Measurements from ENCODE around the gene UBE2M.
"Not testable (repeated sequence)": the region's sequence is repeated elsewhere in the genome, so short reads cannot be mapped to it uniquely, and the experiment has no call there.

Gene UBE2M

DNA sequence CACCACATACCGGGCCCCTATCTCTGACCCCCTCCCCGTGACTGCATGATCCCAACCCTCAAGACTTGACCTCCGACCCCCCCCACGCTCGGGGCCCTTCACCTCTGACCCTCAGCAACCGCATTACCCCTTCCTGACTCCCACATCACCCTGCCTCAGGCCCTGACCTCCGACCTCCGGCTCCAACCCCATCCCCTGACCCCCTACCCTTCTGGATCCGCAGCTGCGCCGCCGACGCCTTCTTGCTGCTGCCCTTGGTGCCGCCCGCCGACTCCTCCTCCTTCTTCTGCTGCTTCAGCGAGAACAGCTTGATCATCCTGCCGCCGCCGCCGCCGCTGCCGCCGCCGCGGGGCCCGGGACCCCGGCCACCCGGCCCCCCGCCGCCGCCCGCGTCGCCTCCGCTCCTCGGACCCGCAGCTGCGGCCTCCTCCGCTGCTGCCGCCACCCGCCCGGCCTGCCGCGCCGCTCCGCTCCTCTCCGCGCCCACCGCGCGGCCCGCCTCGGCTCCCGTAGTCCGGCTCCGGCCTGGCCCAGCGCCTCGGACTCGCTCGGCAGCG is at the start of gene UBE2M:
UBE2M (minus strand) TSS at position 546 of the 557 bp plus-strand sequence; CDS start at position 316, 230 bp downstream.
- DNase-seq: no peak
- in situ Hi-C loops (cut with MboI; ENCODE audit: low pct_unique_long_range_greater_than_20kb, low sequenced_read_pairs): no loop called here

DNA sequence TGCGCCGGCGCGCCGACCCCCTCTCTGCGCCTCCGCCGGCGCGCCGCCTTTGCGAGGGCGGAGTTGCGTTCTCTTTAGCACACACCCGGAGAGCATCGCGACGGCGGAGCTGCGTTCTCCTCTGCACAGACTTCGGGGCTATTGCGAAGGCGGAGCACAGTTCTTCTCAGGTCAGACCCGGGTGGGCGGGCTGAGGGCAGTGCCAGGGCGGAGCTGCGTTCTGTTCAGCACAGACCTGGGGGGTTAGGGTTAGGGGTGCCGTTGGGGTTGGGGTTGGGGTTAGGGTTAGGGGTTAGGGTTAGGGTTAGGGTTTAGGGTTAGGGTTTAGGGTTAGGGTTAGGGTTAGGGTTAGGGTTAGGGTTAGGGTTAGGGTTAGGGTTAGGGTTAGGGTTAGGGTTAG is 48.8 kb upstream of the UBE2M start:
- in situ Hi-C loops (cut with MboI; ENCODE audit: low pct_unique_long_range_greater_than_20kb, low sequenced_read_pairs); DNase-seq: not testable (repeated sequence)

DNA sequence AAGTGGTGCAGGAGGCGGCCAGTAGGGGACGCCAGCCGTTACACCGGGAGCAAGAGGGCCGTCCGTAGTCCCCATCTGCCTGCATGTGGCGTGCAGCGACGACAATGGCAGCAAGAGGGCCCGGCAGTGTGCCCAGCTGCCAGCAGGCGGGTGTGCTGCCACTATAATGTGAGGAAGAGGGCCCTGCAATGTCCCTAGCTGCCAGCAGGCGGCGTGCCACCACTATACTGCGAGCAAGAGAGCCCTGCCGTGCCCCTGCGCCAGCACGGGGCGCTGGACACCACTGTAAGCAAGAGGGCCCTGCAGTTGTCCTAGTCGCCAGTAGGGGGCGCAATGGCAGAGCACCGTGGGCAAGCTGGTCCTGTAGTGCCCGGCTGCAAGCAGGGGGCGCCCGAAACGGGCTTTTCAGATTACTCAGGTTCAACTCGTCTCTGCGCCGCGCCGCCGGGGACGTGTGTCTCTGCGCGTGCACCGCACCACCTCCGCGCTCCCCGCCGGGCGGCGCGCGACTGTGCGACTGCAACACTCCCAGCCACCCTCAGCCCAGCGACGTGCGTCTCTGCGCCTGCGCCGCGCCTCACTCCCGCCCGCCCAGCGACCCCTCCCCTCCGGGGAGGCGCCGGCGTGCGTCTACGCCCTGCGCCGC is 48.0 kb upstream of the UBE2M start:
- DNase-seq; in situ Hi-C loops (cut with MboI; ENCODE audit: low pct_unique_long_range_greater_than_20kb, low sequenced_read_pairs): not testable (repeated sequence)

GRCh38 chr19:58586133-58586765 is 27.8 kb upstream of the UBE2M start:
- DNase-seq: no peak
- in situ Hi-C loops (cut with MboI; ENCODE audit: low pct_unique_long_range_greater_than_20kb, low sequenced_read_pairs): no loop called here

DNA sequence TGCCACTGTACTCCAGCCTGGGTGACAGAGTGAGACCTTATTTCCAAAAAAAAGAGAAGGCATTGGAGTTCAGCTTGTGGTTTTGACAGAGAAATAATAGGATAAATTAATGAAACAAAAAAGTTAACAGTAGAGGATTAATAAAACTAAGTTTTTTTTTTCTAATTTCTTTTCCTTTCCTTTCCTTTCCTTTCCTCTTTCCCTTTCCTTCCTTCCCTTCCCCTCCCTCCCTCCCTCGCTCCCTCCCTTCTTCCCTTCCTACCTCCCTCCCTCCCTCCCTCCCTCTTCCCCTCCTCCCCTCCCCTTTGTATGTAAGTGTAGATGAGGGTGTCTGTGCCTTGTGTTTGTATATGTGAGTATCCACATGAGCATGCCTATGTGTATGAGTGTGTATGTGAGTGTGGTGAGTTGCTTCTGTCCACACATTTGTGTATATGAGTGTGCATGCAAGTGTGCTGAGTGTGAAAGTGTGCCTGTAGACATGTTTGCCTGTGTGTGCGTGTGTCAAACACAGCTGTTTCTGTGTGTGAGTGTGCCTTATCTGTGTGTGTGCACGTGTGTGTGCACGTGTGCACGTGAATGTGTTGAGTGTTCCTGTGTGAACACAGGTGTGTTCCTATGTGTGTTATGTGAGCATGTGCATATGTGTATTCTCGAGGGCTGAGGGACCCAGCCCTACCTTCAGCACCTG is 27.2 kb upstream of the UBE2M start:
- DNase-seq: no peak
- in situ Hi-C loops (cut with MboI; ENCODE audit: low pct_unique_long_range_greater_than_20kb, low sequenced_read_pairs): no loop called here

DNA sequence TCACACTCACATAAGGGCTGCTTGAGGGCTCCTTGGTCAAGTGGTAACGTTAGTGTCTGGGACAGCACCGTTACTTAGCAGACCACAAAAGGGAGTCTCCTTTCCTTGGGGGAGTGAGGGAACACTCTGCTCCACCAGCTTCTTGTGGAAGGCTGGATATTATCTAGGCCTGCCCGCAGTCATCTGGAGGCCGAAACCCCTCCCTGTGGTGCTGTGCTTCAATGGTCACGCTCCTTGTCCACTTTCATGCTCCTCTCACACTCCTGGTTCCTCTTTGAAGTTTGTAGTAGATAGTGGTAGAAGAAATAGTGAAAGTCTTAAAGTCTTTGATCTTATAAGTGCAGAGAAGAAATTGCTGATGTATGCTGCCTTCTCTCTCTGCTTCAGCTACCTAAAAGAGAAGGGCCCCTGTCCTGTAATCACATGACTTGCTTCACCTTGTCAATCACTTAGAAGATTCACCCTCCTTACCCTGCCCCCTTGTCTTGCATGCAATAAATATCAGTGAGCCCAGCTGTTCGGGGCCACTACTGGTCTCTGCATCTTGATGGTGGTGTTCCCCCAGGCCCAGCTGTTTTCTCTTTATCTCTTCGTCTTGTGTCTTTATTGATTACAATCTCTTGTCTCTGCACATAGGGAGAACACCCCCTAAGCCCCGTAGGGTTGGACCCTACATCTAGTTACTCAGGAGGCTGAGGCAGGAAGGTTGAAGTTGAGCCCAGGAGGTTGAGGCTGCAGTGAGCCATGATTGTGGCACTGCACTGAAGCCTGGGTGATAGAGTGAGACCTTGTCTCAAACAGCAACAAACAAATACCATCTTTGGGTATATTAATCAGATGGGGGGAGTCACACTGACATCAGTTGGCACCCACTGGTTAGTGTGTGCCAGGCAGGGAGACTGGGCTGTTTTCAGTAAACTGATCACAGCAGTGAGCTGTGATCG is 26.4 kb upstream of the UBE2M start:
- in situ Hi-C loops (cut with MboI; ENCODE audit: low pct_unique_long_range_greater_than_20kb, low sequenced_read_pairs): no loop called here
- DNase-seq: peak; percentile 40

DNA sequence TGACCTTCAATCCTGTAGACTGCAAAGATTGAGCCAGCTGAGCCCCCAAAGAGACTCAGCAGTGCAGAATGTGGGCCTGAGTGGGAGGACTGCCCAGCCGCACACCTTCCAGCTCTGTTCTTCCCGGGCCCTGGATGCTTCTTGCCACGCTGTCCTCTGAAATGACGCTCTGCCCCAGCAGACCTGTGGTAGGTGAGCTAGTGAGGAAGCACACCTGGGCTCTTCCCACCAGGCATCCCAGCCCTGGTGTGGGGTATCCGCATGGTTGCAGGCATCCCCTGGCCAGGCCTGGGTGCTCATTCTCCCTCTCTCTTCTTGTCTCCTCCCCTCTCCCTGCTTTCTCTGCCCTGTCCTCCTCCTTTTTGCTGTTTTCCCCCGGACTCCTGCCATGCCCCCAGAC is 24.6 kb upstream of the UBE2M start:
- DNase-seq: no peak
- in situ Hi-C loops (cut with MboI; ENCODE audit: low pct_unique_long_range_greater_than_20kb, low sequenced_read_pairs): no loop called here

- no peak for DNase-seq
- in situ Hi-C loops (cut with MboI; ENCODE audit: low pct_unique_long_range_greater_than_20kb, low sequenced_read_pairs): no loop called here
Measured at GRCh38 chr19:58581227-58582141, 23.1 kb upstream of the UBE2M start.

GRCh38 chr19:58579473-58580142 is 21.2 kb upstream of the UBE2M start:
- no peak for DNase-seq
- in situ Hi-C loops (cut with MboI; ENCODE audit: low pct_unique_long_range_greater_than_20kb, low sequenced_read_pairs): no loop called here

DNA sequence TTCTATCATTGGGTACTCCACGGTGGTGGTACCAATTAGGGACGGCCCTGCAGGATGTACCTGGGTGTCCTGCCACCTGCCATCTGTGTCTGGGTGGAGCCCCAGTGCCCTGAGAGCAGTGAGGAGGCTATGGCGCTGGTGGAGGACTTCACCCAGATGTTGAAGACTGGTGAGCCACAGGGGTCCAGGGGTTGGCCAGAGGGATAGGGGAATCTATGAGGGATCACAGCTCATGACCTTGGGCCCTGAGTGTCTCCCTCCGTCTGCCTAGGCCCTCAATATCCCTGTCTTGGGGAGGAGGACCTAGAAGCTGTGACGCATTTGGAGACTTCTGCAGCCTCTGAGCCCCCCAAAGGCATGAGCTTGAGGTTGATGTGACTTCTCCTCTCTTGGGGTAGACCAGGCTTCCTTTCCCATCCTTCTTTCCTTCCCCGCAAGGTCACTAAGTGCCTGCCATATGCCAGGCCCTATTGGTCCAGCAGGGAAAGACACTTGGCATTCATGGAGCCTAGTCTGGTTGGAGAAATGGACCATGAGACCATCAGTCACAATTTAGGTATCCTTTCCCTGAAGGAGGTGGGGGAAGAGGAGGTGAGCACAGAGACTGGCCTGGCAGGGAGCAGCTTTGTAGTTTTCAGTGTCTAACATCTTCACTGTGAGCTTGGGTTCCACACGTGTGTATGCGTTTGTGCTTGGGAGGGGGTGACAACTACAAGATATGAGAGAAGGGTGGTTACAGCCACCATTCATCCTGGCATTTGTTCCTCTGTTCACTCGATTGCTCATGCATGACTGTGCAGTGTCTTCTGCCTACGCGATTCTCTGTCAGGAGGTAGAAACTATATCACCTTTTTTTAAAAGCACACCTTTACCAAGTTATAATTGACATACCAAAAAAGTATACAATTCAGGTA is 19.9 kb upstream of the UBE2M start:
- no peak for DNase-seq
- in situ Hi-C loops (cut with MboI; ENCODE audit: low pct_unique_long_range_greater_than_20kb, low sequenced_read_pairs): no loop called here

- in situ Hi-C loops (cut with MboI; ENCODE audit: low pct_unique_long_range_greater_than_20kb, low sequenced_read_pairs); DNase-seq: not testable (repeated sequence)
Measured at GRCh38 chr19:58577581-58577980, 19.2 kb upstream of the UBE2M start.

DNA sequence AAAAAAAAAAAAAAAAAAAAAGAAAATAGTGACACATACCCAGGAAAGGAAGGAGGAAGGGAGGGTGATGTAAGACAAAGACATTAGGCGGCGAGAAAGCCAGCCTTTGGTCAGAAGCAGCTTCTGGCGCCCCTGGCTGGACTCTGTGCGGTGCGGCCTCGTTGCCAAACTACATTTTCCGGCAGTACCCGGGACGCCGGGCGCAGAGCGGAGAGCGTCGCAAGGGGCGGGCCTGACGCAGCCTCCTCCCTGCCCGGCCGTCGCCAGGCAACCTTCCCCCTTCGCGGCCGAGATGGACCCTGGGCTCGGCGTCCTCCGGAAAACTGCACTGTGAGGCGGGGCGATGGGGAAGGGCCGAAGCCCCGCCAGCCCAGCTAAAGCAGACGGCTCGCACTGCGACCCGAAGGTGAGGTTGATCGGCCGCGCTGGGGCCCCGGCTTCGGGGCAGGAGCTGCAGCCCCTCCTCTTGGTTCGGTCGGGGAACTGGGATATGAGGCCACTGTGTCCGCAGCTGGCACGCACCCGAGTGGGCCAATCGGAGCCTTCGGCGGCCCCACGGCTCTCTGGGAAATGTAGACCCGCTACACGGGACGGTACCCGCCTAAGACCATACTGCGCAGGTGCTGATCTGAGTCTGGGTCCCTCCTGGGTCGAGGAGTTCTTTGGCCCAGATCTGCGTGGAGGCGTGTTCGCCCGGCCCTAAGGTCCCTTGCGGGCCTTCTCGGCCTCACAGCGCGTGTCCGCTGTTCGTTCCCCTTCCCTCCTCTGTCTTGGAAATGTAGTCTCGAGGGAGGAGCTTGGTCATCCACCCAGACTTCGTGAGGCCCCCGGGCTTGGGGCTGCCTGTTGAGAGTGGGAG is 17.0 kb upstream of the UBE2M start:
- in situ Hi-C loops (cut with MboI; ENCODE audit: low pct_unique_long_range_greater_than_20kb, low sequenced_read_pairs): no loop called here
- peak; percentile 94 for DNase-seq

DNA sequence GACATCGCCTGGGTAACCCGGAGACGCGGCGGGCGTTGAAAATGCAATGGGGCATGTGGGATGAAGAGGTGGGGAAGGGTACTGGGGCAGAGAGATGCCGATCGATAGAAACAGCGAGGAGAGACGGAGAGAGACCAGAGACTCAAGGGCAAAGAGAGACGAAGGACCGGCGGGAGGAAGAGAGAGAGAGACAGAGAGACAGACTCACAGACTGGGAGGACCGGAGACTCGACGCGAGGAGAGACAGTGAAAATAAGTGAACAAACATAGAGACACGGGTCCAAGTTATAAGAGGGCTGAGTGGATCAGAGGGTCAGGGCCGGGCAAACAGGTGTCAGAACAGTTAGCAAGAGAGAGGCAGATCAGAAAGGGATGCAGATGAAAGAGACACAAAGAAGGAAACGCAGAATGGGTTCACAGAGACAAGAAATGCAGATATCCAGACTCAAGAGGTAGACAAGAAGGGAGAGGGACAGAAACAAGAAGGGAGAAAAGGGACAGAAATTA is 15.3 kb upstream of the UBE2M start:
- in situ Hi-C loops (cut with MboI; ENCODE audit: low pct_unique_long_range_greater_than_20kb, low sequenced_read_pairs): no loop called here
- peak; percentile 34 for DNase-seq

GRCh38 chr19:58572818-58573657 is 14.6 kb upstream of the UBE2M start, which contains the start of gene MZF1:
Gene MZF1, minus strand, starts transcription at chr19:58573335. Its CDS starts 1,946 bp downstream, at chr19:58571389.
- in situ Hi-C loops (cut with MboI; ENCODE audit: low pct_unique_long_range_greater_than_20kb, low sequenced_read_pairs): no loop called here
- peak; percentile 99 for DNase-seq
